ENCODE data around the gene TMEM273.

Gene TMEM273

DNA sequence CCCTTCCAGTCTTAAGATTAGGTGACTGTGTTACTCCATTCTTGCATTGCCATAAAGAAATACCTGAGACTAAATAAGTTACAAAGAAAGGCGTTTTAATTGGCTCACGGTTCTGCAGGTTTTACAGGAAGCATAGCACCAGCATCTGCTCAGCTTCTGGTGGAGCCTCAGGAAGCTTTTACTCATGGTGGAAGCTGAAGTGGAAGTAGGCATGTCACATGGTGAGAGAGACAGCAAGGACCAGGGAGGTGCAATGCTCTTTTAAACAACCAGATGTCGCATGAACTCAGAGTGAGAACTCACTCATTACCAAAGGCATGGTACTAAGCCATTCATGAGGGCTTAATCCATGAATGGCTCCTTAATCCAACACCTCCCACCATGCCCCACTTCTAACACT lies 34.0 kb upstream of the TMEM273 start:
- no peak overlapping the region for H3K4me3 ChIP-seq (ENCODE audit: low read depth, low read length)
- no peaks in the 10 kb centered on the region for H3K36me3 ChIP-seq (ENCODE audit: insufficient read depth, low read length)
- H3K79me2 ChIP-seq (ENCODE audit: control insufficient read depth, insufficient read depth, low read length, unreplicated experiment) = no peaks in the 10 kb centered on the region
- H2AFZ ChIP-seq (ENCODE audit: low read length, unreplicated experiment) = no peak overlapping the region
- H3K27ac ChIP-seq (ENCODE audit: low read depth, low read length) = no peak overlapping the region
- H3K27me3 ChIP-seq (ENCODE audit: insufficient read depth, low read length) = peaks cover 32% of the 10 kb centered on the region
- no peaks in the 10 kb centered on the region for H3K4me1 ChIP-seq (ENCODE audit: control insufficient read depth, insufficient read depth, low read length, unreplicated experiment)

DNA sequence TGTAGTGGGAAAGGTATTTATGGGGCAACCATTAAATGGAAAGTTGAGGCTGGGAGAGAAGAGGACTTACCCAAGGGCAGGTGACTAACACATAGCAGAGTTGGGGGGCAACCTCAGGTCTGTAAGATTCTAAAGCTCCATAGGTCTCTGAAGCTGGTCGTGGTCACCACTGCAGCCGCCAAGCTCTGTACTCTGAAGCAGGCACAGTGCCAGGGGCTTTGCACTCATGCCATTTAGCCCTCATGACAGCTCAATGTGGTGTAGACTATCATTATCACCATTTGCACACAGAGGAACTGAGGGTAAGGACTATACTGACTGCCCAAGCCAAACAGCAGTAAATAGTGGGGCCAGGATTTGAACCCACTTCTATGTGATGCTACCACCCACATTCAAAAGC lies 32.5 kb upstream of the TMEM273 start:
- Histone ChIP-seq H3K79me2 (ENCODE audit: control insufficient read depth, insufficient read depth, low read length, unreplicated experiment) (no peaks in the 10 kb centered on the region), H3K36me3 (ENCODE audit: insufficient read depth, low read length) (no peaks in the 10 kb centered on the region), H3K27me3 (ENCODE audit: insufficient read depth, low read length) (peaks cover 38% of the 10 kb centered on the region), H3K4me1 (ENCODE audit: control insufficient read depth, insufficient read depth, low read length, unreplicated experiment) (no peaks in the 10 kb centered on the region), H2AFZ (ENCODE audit: low read length, unreplicated experiment) (no peak overlapping the region), H3K4me3 (ENCODE audit: low read depth, low read length) (no peak overlapping the region), H3K27ac (ENCODE audit: low read depth, low read length) (no peak overlapping the region)

DNA sequence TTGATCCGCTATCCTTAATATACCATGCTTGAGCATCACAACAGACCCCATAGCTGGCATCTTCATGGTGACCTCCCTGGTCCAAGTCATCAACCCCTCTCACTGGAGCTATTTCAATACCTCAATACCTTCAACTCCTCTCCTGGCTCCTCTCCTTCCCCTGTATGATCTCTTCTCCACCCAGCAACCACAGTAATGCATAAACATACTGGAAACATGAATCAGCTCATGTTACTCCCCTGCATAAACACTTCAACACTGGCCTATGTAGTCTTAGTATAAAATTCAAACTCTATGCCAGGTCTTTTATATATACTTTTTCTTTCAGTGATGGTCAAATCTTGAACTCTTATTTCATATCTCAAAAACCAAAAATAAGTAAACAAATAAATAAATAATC lies 31.8 kb upstream of the TMEM273 start:
- no peak overlapping the region for H3K27ac ChIP-seq (ENCODE audit: low read depth, low read length)
- no peaks in the 10 kb centered on the region for H3K4me1 ChIP-seq (ENCODE audit: control insufficient read depth, insufficient read depth, low read length, unreplicated experiment)
- H3K79me2 ChIP-seq (ENCODE audit: control insufficient read depth, insufficient read depth, low read length, unreplicated experiment) = no peaks in the 10 kb centered on the region
- no peak overlapping the region for H2AFZ ChIP-seq (ENCODE audit: low read length, unreplicated experiment)
- no peak overlapping the region for H3K4me3 ChIP-seq (ENCODE audit: low read depth, low read length)
- no peaks in the 10 kb centered on the region for H3K36me3 ChIP-seq (ENCODE audit: insufficient read depth, low read length)
- H3K27me3 ChIP-seq (ENCODE audit: insufficient read depth, low read length) = peaks cover 44% of the 10 kb centered on the region

DNA sequence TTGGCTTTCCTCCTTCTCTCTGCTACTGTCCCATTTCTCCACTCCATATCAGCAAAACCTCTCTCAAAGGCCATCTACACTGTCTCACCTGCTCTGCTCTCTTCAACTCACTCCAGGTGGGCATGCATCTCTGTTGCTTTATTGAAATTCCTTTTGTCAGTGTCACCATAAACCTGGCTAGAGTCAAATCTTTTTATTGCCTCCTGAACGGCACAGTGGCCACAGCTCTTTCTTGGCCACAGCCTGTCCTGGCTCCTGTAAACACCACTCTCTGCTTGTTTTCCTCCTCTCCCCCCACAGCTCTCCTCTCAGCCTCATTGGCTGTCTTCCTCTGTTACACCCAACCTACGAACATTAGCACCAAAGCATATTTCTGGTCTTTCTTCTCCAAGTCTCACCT lies 31.1 kb upstream of the TMEM273 start:
- H3K27ac ChIP-seq (ENCODE audit: low read depth, low read length) = no peak overlapping the region
- no peaks in the 10 kb centered on the region for H3K36me3 ChIP-seq (ENCODE audit: insufficient read depth, low read length)
- peaks cover 52% of the 10 kb centered on the region for H3K27me3 ChIP-seq (ENCODE audit: insufficient read depth, low read length)
- no peak overlapping the region for H3K4me3 ChIP-seq (ENCODE audit: low read depth, low read length)
- no peaks in the 10 kb centered on the region for H3K79me2 ChIP-seq (ENCODE audit: control insufficient read depth, insufficient read depth, low read length, unreplicated experiment)
- H2AFZ ChIP-seq (ENCODE audit: low read length, unreplicated experiment) = no peak overlapping the region
- H3K4me1 ChIP-seq (ENCODE audit: control insufficient read depth, insufficient read depth, low read length, unreplicated experiment) = no peaks in the 10 kb centered on the region

DNA sequence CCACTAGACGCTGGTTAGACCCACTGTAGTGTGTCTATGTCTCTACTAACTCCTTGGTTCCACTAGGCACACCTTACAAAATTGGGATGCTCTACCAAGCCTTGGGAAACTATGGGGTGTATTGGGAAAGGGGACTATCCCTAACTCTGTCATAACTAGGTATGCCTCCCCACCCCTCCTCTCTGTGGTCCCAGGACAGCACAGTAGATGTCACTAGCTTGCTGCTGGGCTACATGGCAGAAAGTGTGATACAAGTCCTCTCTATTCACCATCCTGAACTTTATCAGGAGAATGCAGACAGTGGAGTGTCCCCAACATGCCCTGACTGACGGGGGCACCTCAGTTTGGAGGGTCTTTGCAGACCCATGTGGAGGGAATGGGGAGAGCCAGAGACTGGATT lies 30.3 kb upstream of the TMEM273 start:
- no peak overlapping the region for H2AFZ ChIP-seq (ENCODE audit: low read length, unreplicated experiment)
- H3K4me3 ChIP-seq (ENCODE audit: low read depth, low read length) = no peak overlapping the region
- H3K36me3 ChIP-seq (ENCODE audit: insufficient read depth, low read length) = no peaks in the 10 kb centered on the region
- H3K79me2 ChIP-seq (ENCODE audit: control insufficient read depth, insufficient read depth, low read length, unreplicated experiment) = no peaks in the 10 kb centered on the region
- peaks cover 60% of the 10 kb centered on the region for H3K27me3 ChIP-seq (ENCODE audit: insufficient read depth, low read length)
- no peak overlapping the region for H3K27ac ChIP-seq (ENCODE audit: low read depth, low read length)
- H3K4me1 ChIP-seq (ENCODE audit: control insufficient read depth, insufficient read depth, low read length, unreplicated experiment) = no peaks in the 10 kb centered on the region

DNA sequence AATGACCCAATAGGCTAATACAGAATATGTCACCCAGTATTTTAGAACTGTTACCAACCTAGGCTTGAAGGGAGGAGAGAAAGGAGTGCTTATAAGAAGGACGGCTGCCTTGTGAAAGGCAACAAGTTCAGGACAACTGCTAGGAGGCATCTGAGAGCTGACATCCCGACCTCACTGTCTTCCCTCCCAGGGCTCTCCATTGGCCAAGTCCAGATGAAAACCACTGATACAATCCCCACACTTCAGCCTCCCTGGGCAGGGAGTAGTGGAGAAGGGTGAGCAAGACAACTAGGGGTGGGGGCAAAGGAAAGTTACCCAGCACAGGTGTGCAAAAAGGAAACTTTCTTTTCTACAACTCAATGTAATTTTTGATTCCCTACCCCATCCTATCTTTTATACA lies 29.5 kb upstream of the TMEM273 start:
- H3K27ac ChIP-seq (ENCODE audit: low read depth, low read length) = no peak overlapping the region
- peaks cover 68% of the 10 kb centered on the region for H3K27me3 ChIP-seq (ENCODE audit: insufficient read depth, low read length)
- no peak overlapping the region for H3K4me3 ChIP-seq (ENCODE audit: low read depth, low read length)
- H3K4me1 ChIP-seq (ENCODE audit: control insufficient read depth, insufficient read depth, low read length, unreplicated experiment) = no peaks in the 10 kb centered on the region
- no peak overlapping the region for H2AFZ ChIP-seq (ENCODE audit: low read length, unreplicated experiment)
- H3K36me3 ChIP-seq (ENCODE audit: insufficient read depth, low read length) = no peaks in the 10 kb centered on the region
- no peaks in the 10 kb centered on the region for H3K79me2 ChIP-seq (ENCODE audit: control insufficient read depth, insufficient read depth, low read length, unreplicated experiment)

DNA sequence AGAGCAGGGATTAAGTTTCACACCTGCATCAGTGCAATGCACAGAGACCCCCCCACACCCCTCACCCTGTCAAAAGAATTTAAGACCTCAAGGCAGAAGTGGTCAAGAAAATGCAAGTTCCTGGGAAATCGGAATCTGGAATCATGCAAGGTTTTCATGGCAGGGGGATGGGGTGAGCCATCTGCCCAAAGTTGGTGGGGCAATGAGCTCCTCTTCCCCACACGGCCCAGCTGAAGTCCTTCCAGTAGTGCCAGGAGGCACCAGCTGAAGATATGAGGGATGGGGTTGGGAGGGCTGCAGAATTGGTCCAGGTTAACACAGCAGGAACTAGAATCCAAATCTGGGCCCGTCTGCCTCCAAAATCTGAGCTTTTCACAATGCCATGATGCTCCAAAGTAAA lies 25.0 kb upstream of the TMEM273 start:
- H3K27ac ChIP-seq (ENCODE audit: low read depth, low read length) = no peak overlapping the region
- H2AFZ ChIP-seq (ENCODE audit: low read length, unreplicated experiment) = no peak overlapping the region
- no peak overlapping the region for H3K4me3 ChIP-seq (ENCODE audit: low read depth, low read length)
- no peaks in the 10 kb centered on the region for H3K79me2 ChIP-seq (ENCODE audit: control insufficient read depth, insufficient read depth, low read length, unreplicated experiment)
- no peaks in the 10 kb centered on the region for H3K36me3 ChIP-seq (ENCODE audit: insufficient read depth, low read length)
- H3K27me3 ChIP-seq (ENCODE audit: insufficient read depth, low read length) = peaks cover 77% of the 10 kb centered on the region
- no peaks in the 10 kb centered on the region for H3K4me1 ChIP-seq (ENCODE audit: control insufficient read depth, insufficient read depth, low read length, unreplicated experiment)

DNA sequence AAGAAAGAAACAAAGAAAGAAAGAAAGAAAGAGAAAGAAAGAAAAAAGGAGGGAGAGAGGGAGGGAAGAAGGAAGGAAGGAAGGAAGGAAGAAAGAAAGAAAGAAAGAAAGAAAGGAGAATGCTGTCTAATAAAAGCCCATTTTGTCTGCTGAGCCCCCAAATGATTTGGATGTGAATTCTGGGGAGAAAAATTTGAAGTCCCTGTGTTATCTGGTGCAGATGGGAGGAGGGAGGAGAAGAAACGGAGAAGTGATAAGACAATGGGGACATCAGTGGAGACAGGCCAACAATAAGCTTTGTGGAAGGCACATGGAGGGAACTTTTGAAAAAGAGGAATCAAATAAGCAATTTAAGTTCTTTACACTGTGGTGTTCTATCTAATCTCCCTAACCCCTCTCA lies 24.6 kb upstream of the TMEM273 start:
- H3K27me3 ChIP-seq (ENCODE audit: insufficient read depth, low read length) = peaks cover 77% of the 10 kb centered on the region
- H3K79me2 ChIP-seq (ENCODE audit: control insufficient read depth, insufficient read depth, low read length, unreplicated experiment) = no peaks in the 10 kb centered on the region
- H3K4me3 ChIP-seq (ENCODE audit: low read depth, low read length) = no peak overlapping the region
- H3K27ac ChIP-seq (ENCODE audit: low read depth, low read length) = no peak overlapping the region
- no peak overlapping the region for H2AFZ ChIP-seq (ENCODE audit: low read length, unreplicated experiment)
- H3K36me3 ChIP-seq (ENCODE audit: insufficient read depth, low read length) = no peaks in the 10 kb centered on the region
- H3K4me1 ChIP-seq (ENCODE audit: control insufficient read depth, insufficient read depth, low read length, unreplicated experiment) = no peaks in the 10 kb centered on the region

DNA sequence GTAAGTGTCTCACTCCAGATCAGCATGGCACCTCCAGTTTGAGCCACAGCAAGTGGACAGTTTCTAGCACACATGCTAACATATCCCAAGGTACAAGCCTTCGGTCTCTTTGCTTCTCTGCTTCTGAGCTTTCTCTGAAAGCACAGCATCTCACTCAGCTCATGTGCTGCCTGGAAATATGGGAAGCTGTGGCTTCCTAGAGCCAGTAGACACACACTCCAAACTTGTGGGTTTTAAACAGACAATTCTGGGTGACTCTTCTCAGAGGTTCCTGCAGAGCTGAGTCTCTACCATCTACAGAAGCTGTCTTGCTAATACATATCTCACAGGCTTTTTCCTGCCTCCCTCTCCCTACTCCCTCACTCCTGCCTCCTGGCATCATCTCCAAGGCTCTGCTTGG lies 23.9 kb upstream of the TMEM273 start:
- H3K27me3 ChIP-seq (ENCODE audit: insufficient read depth, low read length) = peaks cover 78% of the 10 kb centered on the region
- no peaks in the 10 kb centered on the region for H3K79me2 ChIP-seq (ENCODE audit: control insufficient read depth, insufficient read depth, low read length, unreplicated experiment)
- no peak overlapping the region for H3K4me3 ChIP-seq (ENCODE audit: low read depth, low read length)
- H3K27ac ChIP-seq (ENCODE audit: low read depth, low read length) = no peak overlapping the region
- H3K36me3 ChIP-seq (ENCODE audit: insufficient read depth, low read length) = no peaks in the 10 kb centered on the region
- H3K4me1 ChIP-seq (ENCODE audit: control insufficient read depth, insufficient read depth, low read length, unreplicated experiment) = no peaks in the 10 kb centered on the region
- H2AFZ ChIP-seq (ENCODE audit: low read length, unreplicated experiment) = no peak overlapping the region

DNA sequence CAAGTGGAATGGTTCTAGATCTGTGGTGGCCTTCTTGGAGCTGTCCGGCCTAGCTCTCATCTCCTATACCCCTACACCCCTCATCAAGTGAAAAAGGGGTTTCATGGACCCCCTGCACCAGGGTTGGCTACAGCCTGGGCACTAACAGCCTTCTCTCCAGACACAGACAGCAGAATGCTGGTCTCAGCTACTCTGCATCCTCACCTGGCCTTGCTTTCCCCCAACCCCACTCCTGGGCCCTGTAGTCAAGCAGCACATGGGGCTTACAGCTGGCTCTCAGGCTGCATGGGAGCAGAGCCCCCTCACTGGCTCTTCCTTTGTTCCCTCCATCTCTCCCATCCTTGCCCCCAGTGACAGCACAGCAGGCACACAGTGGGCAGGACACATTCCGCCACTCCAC lies 20.8 kb upstream of the TMEM273 start:
- H3K27ac ChIP-seq (ENCODE audit: low read depth, low read length) = no peak overlapping the region
- no peaks in the 10 kb centered on the region for H3K36me3 ChIP-seq (ENCODE audit: insufficient read depth, low read length)
- H3K79me2 ChIP-seq (ENCODE audit: control insufficient read depth, insufficient read depth, low read length, unreplicated experiment) = no peaks in the 10 kb centered on the region
- H3K4me3 ChIP-seq (ENCODE audit: low read depth, low read length) = no peak overlapping the region
- H3K27me3 ChIP-seq (ENCODE audit: insufficient read depth, low read length) = peaks cover 84% of the 10 kb centered on the region
- no peak overlapping the region for H2AFZ ChIP-seq (ENCODE audit: low read length, unreplicated experiment)
- H3K4me1 ChIP-seq (ENCODE audit: control insufficient read depth, insufficient read depth, low read length, unreplicated experiment) = no peaks in the 10 kb centered on the region

DNA sequence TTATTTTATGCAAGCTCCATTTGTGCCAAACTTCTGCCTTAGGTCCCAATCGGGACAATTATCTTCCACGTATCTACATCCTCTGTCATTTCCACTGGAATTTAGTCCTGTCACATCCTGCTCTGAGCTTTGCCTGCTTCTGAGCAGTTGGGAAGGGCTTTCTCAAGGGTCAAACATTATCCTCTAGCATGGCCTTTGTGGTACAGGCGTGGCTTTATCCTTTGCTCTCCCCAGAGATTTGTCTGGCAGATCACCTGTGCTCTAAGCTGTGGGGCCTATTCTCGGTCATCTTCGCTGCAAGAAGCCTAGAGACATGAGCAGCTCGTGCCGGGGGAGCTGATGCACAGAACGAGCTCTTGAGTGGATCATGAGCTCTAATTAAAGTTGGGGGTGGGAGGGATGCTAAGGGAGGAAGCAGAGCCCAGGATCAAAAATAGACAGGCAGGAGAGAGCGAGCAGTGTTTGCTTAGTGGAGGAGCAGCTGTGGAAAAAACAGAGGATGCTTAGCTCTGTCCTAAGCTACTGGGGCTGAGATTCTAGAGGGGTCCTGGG lies 19.8 kb upstream of the TMEM273 start:
- Histone ChIP-seq H2AFZ (ENCODE audit: low read length, unreplicated experiment) (no peak overlapping the region), H3K27ac (ENCODE audit: low read depth, low read length) (no peak overlapping the region), H3K4me3 (ENCODE audit: low read depth, low read length) (no peak overlapping the region), H3K36me3 (ENCODE audit: insufficient read depth, low read length) (no peaks in the 10 kb centered on the region), H3K27me3 (ENCODE audit: insufficient read depth, low read length) (peaks cover 84% of the 10 kb centered on the region), H3K79me2 (ENCODE audit: control insufficient read depth, insufficient read depth, low read length, unreplicated experiment) (no peaks in the 10 kb centered on the region), H3K4me1 (ENCODE audit: control insufficient read depth, insufficient read depth, low read length, unreplicated experiment) (no peaks in the 10 kb centered on the region)

All from ACC112 (cell line).